GM19452 (cell line): Measurements from ENCODE around the gene EFCAB10.
A peak's percentile ranks its signal among the peaks of the same experiment; 100 is the strongest.
"Not testable (repeated sequence)": the region's sequence is repeated elsewhere in the genome, so short reads cannot be mapped to it uniquely, and the experiment has no call there.

ENCODE experiments used
- ATAC-seq: cut with Tn5 transposase; IDR thresholded peaks from one replicate; pipeline ENCODE4 v1.9.1; 2021; ENCODE audit not compliant: unreplicated experiment

Gene EFCAB10

GRCh38 chr7:105599551-105599950 lies 18.3 kb upstream of the EFCAB10 start:
- ATAC-seq: no peak

GRCh38 chr7:105599080-105599479 lies 17.8 kb upstream of the EFCAB10 start:
- ATAC-seq: not testable (repeated sequence)

DNA sequence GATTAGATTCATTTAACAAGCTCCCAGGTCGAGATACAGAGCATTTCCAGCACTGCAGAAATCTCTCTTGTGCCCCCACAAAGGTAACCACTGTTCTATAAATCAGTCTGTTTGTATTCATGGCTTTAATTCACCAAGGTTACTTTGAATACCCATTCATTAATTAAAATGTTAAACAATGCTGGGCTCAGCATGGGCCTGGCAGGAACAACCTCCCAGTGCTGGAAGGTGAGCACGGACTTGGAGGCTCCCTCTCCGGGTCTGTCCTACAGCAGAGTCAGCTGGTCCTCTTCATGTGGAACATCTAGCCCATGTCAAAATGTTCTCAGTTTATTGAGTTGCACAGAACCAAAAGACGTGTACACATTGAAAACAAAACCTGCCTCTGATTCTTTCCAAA lies 15.6 kb upstream of the EFCAB10 start:
- no peak for ATAC-seq

DNA sequence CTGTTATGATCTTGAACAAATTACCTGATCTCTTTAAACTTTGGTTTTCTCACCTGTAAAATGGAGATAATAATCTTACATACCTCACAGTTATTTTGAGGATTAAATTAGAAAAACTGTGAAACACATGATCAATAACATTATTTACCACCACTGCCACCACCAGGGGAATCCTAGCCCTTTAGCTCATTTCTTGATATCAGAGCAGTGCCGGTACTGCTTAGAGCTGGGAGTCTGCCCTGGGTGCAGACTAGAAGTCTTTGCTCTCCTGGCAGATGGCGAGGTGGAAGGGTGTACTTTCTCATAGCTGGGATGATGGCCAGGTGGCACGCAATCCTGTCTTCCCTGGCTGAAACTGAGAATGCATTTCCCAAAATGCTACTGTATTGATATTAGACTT lies 12.7 kb upstream of the EFCAB10 start:
- ATAC-seq: no peak

DNA sequence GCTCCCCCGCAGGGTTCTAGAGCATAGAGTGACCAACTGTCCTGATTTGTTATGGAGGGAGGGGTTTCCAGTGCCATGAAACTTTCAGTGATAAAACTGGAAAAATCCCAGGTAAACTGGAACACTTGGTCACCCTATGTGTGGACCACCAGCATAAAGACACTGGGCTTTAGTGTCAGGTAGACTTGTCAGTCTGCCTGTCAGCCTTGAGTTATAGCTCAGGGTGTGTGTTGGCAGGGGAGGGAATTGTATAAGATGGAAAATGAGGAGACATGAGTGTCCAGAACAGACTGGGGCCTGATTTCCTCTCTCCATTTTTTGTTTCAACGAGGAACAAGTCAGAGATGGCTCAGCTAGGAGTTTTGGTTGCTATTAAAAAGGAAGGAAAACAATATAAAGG lies 10.2 kb upstream of the EFCAB10 start:
- no peak for ATAC-seq

GRCh38 chr7:105590793-105591192 lies 9.5 kb upstream of the EFCAB10 start:
- ATAC-seq: no peak

GRCh38 chr7:105589356-105590077 lies 8.2 kb upstream of the EFCAB10 start:
- peak; percentile 76 for ATAC-seq

GRCh38 chr7:105587909-105588635 lies 6.8 kb upstream of the EFCAB10 start:
- no peak for ATAC-seq

- no peak for ATAC-seq
These were observed 4.7 kb upstream of the EFCAB10 start for GRCh38 chr7:105585850-105586500.

GRCh38 chr7:105584165-105584564 lies 2.9 kb upstream of the EFCAB10 start:
- no peak for ATAC-seq

DNA sequence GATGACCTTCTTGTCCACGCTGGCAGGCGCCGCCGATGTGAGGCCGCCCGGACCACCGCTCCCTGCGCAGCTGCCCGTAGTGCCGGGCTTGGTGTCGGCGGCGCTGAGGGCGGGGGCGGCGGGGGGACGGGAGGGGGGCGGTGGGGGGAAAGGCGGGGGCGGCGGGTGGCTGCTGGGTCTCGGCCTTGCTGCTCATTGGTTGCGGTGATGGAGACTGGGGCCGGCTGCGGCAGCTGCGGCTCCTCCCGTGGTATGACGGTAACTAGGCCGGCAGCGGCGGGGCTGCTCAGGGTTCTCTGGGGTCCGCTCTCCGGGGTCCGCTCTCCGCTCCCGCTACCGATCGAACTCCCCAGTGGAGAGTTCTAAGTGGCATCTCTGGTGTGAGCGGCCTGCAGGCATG lies 1.8 kb upstream of the EFCAB10 start:
- no peak for ATAC-seq

- ATAC-seq: no peak
These were observed 1.1 kb downstream of the EFCAB10 start for GRCh38 chr7:105580022-105580740.

DNA sequence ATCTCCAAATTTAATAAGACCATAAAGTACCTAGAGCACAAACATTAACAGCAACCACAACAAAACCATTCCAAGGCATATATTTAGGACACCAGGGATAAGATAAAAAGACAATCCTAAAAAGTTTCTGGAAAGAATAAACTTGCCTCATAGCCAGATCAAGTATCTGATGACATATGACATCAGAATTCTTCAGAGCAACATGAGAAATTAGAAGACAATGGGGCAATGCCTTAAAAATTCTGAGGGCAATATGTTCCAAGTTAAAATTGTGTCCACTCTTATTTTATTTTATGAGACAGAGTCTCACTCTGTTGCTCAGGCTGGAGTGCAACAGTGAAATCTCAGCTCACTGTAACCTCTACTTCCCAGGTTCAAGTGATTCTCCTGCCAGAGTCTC lies 2.8 kb downstream of the EFCAB10 start:
- no peak for ATAC-seq

GRCh38 chr7:105577251-105577650 lies 4.0 kb downstream of the EFCAB10 start:
- no peak for ATAC-seq

- no peak for ATAC-seq
These were observed 9.4 kb downstream of the EFCAB10 start for GRCh38 chr7:105571891-105572290.

DNA sequence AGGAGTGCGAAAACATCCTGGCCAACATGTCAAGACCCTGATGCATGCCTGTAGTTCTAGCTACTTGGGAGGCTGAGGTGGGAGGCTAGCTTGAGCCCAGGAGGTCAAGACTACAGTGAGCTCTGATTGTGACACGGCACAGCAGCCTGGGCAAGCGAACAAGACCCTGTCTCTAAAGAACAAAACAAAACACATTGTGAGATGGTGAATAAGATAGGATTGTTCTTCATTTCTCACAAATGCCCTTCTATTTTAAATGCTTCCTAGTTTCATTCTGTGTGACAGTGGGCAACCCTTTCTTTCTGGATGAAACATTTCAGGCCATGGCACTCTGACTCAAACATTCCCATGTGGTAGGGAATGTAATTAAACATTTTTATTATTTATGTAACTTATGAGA lies 13.5 kb downstream of the EFCAB10 start:
- no peak for ATAC-seq

DNA sequence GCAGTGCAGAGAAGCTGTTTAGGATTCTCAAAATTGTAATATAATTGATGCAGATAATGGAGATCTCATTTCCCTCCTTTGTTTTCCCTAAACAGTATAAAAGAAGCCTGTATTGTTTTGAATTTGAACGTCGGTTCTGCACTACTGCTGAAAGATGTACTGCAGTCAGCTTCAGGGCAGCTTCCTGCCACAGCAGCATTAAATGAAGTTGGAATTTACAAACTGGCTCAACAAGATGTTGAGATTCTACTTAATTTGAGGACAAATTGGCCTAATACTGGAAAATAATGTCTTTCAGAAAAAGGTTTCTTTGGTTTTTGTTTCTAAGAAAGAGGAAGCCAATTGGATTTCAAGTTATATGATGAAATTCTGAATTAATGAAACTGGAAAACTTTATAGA lies 14.3 kb downstream of the EFCAB10 start:
- ATAC-seq: no peak

DNA sequence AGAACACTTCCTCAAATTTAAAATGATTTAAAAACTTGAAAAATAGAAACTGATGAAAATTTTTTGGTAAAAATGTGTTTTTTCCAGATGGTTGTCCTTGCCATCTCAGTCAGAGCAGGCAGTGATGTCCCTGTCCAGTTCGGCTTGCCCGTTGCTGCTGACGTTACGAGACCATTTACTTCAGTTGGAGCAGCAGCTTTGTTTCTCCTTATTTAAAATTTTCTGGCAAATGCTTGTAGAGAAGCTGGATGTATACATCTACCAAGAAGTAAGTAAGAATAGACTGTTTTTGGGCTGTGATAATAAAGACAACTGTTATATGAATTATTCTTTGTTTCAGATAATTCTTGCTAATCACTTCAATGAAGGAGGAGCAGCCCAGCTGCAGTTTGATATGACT lies 16.1 kb downstream of the EFCAB10 start:
- no peak for ATAC-seq

DNA sequence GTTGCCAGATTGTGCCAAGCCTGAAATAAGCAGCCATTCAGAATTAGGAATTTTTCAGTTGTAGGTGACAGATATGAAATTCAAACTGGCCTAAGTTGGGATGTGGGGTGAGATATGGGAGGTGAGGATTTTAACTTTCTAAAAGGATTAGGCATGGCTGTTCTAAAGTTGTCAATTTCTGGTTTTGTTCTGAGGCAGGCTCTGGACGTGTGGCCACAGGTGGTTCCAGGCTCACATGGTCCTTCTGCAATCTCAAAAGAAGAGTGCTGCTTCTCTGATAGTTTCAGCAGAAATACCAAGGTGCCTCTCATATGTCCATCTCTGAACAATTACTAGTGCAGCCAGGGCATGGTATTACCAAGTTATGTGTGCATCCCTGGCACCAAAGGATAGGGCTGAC lies 21.4 kb downstream of the EFCAB10 start:
- ATAC-seq: no peak

DNA sequence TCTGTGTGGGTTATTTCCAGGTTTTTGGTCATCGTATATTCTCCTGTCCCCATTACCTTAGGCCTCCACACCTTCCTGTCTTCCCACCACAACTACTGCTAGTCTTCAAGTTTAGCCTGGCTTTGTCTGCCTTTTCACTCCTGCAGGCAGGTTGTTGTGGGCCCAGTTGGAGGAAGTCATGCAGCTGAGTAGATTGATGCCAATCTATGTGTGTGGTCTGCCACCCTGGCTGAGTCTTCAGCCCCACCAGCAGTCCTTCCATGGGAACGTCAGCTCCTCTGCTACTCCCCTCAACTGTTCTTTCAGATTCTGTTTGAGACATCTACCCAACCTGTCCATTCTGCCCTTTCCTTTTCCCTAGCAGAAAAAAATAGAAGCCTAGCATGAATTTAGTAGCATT lies 43.0 kb downstream of the EFCAB10 start:
- ATAC-seq: no peak

GRCh38 chr7:105532709-105533460 lies 48.4 kb downstream of the EFCAB10 start:
- no peak for ATAC-seq
